GM19452 (cell line): ENCODE measurements around the gene GPR31.
A peak's percentile ranks its signal among the peaks of the same experiment; 100 is the strongest.
"Not testable (repeated sequence)": the region's sequence is repeated elsewhere in the genome, so short reads cannot be mapped to it uniquely, and the experiment has no call there.

Experiments
- ATAC-seq: cut with Tn5 transposase; IDR thresholded peaks from one replicate; pipeline ENCODE4 v1.9.1; 2021; ENCODE audit not compliant: unreplicated experiment

Gene GPR31

GRCh38 chr6:167167699-167168098, 9.9 kb upstream of the GPR31 start:
- not testable (repeated sequence) for ATAC-seq

GRCh38 chr6:167165858-167166471, 8.2 kb upstream of the GPR31 start:
- no peak for ATAC-seq

GRCh38 chr6:167164261-167164660, 6.5 kb upstream of the GPR31 start:
- no peak for ATAC-seq

GRCh38 chr6:167163476-167164011, 5.8 kb upstream of the GPR31 start:
- ATAC-seq = no peak

- ATAC-seq = no peak
Measured at GRCh38 chr6:167162591-167162990, 4.8 kb upstream of the GPR31 start.

- no peak for ATAC-seq
Measured at GRCh38 chr6:167161851-167162467, 4.2 kb upstream of the GPR31 start.

- no peak for ATAC-seq
Measured at GRCh38 chr6:167157414-167157813, 366 bp downstream of the GPR31 start.

- ATAC-seq = no peak
Measured at GRCh38 chr6:167154895-167155294, 2.9 kb downstream of the GPR31 start.

GRCh38 chr6:167154291-167154690, 3.5 kb downstream of the GPR31 start:
- no peak for ATAC-seq

- ATAC-seq = peak; percentile 52
Measured at GRCh38 chr6:167153521-167153959, 4.2 kb downstream of the GPR31 start.

GRCh38 chr6:167152862-167153261, 4.9 kb downstream of the GPR31 start:
- peak; percentile 53 for ATAC-seq

GRCh38 chr6:167151648-167152047, 6.1 kb downstream of the GPR31 start:
- no peak for ATAC-seq

GRCh38 chr6:167150941-167151549, 6.7 kb downstream of the GPR31 start:
- ATAC-seq = peak; percentile 53

- no peak for ATAC-seq
Measured at GRCh38 chr6:167148997-167149396, 8.8 kb downstream of the GPR31 start.

- ATAC-seq = no peak
Measured at GRCh38 chr6:167148021-167148420, 9.8 kb downstream of the GPR31 start.

- ATAC-seq = no peak
Measured at GRCh38 chr6:167146977-167147376, 10.8 kb downstream of the GPR31 start.

- no peak for ATAC-seq
Measured at GRCh38 chr6:167146135-167146534, 11.6 kb downstream of the GPR31 start.

GRCh38 chr6:167145461-167145860, 12.3 kb downstream of the GPR31 start:
- ATAC-seq = no peak

- no peak for ATAC-seq
Measured at GRCh38 chr6:167143041-167143440, 14.7 kb downstream of the GPR31 start.

- no peak for ATAC-seq
Measured at GRCh38 chr6:167142433-167142761, 15.4 kb downstream of the GPR31 start.

- ATAC-seq = peak; percentile 58
Measured at GRCh38 chr6:167141667-167142432, 15.9 kb downstream of the GPR31 start.
